Upper lobe of left lung (tissue), 4 donors: ENCODE measurements around the gene NFKBIB.

Source experiments
- CTCF ChIP-seq, 6 experiments: fragments of 450-650 bp in 4 of 6; fragments of 200-600 bp in 2 of 6; sonication (generic) in 2 of 6; IDR thresholded peaks; one replicate each; pipeline ENCODE4 v1.5.1; 2016 to 2019; ENCODE audit warnings: antibody characterized with exemption in 6 of 6
- EP300 ChIP-seq, 4 donors: sonication (generic); formaldehyde crosslinking; IDR thresholded peaks; one replicate each; pipeline ENCODE4 v1.5.1; 2017; ENCODE audit warnings: antibody characterized with exemption in 4 of 4, control low read depth in 2 of 4
- POLR2A ChIP-seq, 4 donors: fragments of 450-650 bp; IDR thresholded peaks; one replicate each; pipeline ENCODE4 v1.5.1; 2016 to 2017; ENCODE audit warnings: antibody characterized with exemption in 4 of 4, mild to moderate bottlenecking in 2 of 4
- POLR2AphosphoS5 ChIP-seq, 2 donors: sonication (generic); formaldehyde crosslinking; IDR thresholded peaks; one replicate each; pipeline ENCODE4 v1.5.1; 2017; ENCODE audit warnings: antibody characterized with exemption in 2 of 2

GRCh38 chr19:38850976-38851621, 48.7 kb upstream of the NFKBIB start:
- TF ChIP-seq CTCF (IDR thresholded peaks at IDR 0.05) (peak in 1 of 6 experiments; percentile 3), POLR2A (IDR thresholded peaks at IDR 0.05) (no peak), EP300 (IDR thresholded peaks at IDR 0.05) (no peak), POLR2AphosphoS5 (IDR thresholded peaks at IDR 0.05) (no peak)
